H9 (cell line): ENCODE measurements around the gene NFYB. TPM values are rescaled to one million over a fixed set of nuclear protein-coding genes. Genes with fewer than 3 reads are reported as not detected.

ENCODE experiments used
- DNase-seq: peaks from one replicate; pipeline ENCODE4 v3.0.0-alpha.2; 2017
- H2AFZ ChIP-seq: one replicate; pipeline ENCODE4 v1.6.1; 2013; ENCODE audit warnings: mild to moderate bottlenecking, low read length, control low read depth, moderate library complexity
- H2AK5ac ChIP-seq: 2 replicates; pipeline ENCODE4 v1.6.1; 2013; ENCODE audit warnings: low read length, control low read depth, mixed read lengths; ENCODE audit not compliant: insufficient read length
- H2BK120ac ChIP-seq: one replicate; pipeline ENCODE4 v1.6.1; 2013; ENCODE audit warnings: low read depth, mild to moderate bottlenecking, low read length, control low read depth, inconsistent platforms; ENCODE audit not compliant: poor library complexity, severe bottlenecking
- H2BK12ac ChIP-seq: 2 replicates; pipeline ENCODE4 v1.6.1; 2013; ENCODE audit warnings: low read length, control low read depth, mixed read lengths, low read depth; ENCODE audit not compliant: insufficient read length
- H2BK15ac ChIP-seq: 2 replicates; pipeline ENCODE4 v1.6.1; 2013; ENCODE audit warnings: low read depth, low read length, control low read depth
- H2BK20ac ChIP-seq: one replicate; pipeline ENCODE4 v1.6.1; 2013; ENCODE audit warnings: low read depth, mild to moderate bottlenecking, low read length, control low read depth, inconsistent platforms; ENCODE audit not compliant: poor library complexity, severe bottlenecking
- H2BK5ac ChIP-seq: 2 replicates; pipeline ENCODE4 v1.6.1; 2013; ENCODE audit warnings: low read length, control low read depth, mixed read lengths; ENCODE audit not compliant: insufficient read length
- H3K14ac ChIP-seq: 2 replicates; pipeline ENCODE4 v1.6.1; 2013; ENCODE audit warnings: low read length, control low read depth; ENCODE audit not compliant: insufficient read depth
- H3K18ac ChIP-seq: 2 replicates; pipeline ENCODE4 v1.6.1; 2013; ENCODE audit warnings: low read depth, mild to moderate bottlenecking, mixed read lengths, low read length, control low read depth; ENCODE audit not compliant: insufficient read length
- H3K23ac ChIP-seq: 2 replicates; pipeline ENCODE4 v1.6.1; 2013; ENCODE audit warnings: low read length, control low read depth, mixed read lengths, low read depth; ENCODE audit not compliant: insufficient read length
- H3K23me2 ChIP-seq: 2 replicates; pipeline ENCODE4 v1.6.1; 2013; ENCODE audit warnings: low read depth, mild to moderate bottlenecking, mixed read lengths, low read length, control low read depth; ENCODE audit not compliant: insufficient read length, poor library complexity, severe bottlenecking
- H3K27ac ChIP-seq: 2 replicates; pipeline ENCODE4 v1.5.1; 2013; ENCODE audit warnings: low read length, control low read depth, mixed read lengths, low read depth; ENCODE audit not compliant: insufficient read length
- H3K27me3 ChIP-seq: 2 replicates; pipeline ENCODE4 v1.6.1; 2013; ENCODE audit warnings: low read length, control low read depth, inconsistent platforms; ENCODE audit not compliant: insufficient read depth
- H3K4ac ChIP-seq: 2 replicates; pipeline ENCODE4 v1.6.1; 2013; ENCODE audit warnings: low read depth, mild to moderate bottlenecking, control low read depth, inconsistent platforms, low read length, moderate library complexity
- H3K4me1 ChIP-seq: 2 replicates; pipeline ENCODE4 v1.6.1; 2013; ENCODE audit warnings: low read length, control low read depth, inconsistent platforms; ENCODE audit not compliant: insufficient read depth
- H3K4me2 ChIP-seq: 2 replicates; pipeline ENCODE4 v1.6.1; 2013; ENCODE audit warnings: low read length, control low read depth, mixed read lengths; ENCODE audit not compliant: insufficient read length, insufficient read depth
- H3K56ac ChIP-seq: 2 replicates; pipeline ENCODE4 v1.6.1; 2013; ENCODE audit warnings: low read depth, mild to moderate bottlenecking, mixed read lengths, low read length, control low read depth; ENCODE audit not compliant: insufficient read length
- H3K79me1 ChIP-seq: 2 replicates; pipeline ENCODE4 v1.6.1; 2013; ENCODE audit warnings: low read depth, mild to moderate bottlenecking, moderate library complexity, low read length, control low read depth, inconsistent platforms; ENCODE audit not compliant: insufficient read depth, poor library complexity, severe bottlenecking
- H3K79me2 ChIP-seq: 2 replicates; pipeline ENCODE4 v1.6.1; 2013; ENCODE audit warnings: low read length, control low read depth, inconsistent platforms; ENCODE audit not compliant: insufficient read depth
- H3K9ac ChIP-seq: 2 replicates; pipeline ENCODE4 v1.6.1; 2013; ENCODE audit warnings: low read length, control low read depth, mixed read lengths; ENCODE audit not compliant: insufficient read length; ENCODE audit errors: extremely low read depth
- H3K9me3 ChIP-seq: one replicate; pipeline ENCODE4 v1.6.1; 2013; ENCODE audit warnings: low read depth, low read length, inconsistent platforms; ENCODE audit not compliant: control insufficient read depth
- H3T11ph ChIP-seq: one replicate; pipeline ENCODE4 v1.6.1; 2013; ENCODE audit warnings: mild to moderate bottlenecking, low read length, control low read depth, inconsistent platforms
- H4K20me1 ChIP-seq: one replicate; pipeline ENCODE4 v1.6.1; 2013; ENCODE audit not compliant: control insufficient read depth, insufficient read length, insufficient read depth
- H4K5ac ChIP-seq: 2 replicates; pipeline ENCODE4 v1.6.1; 2013; ENCODE audit warnings: low read depth, mild to moderate bottlenecking, mixed read lengths, low read length, control low read depth; ENCODE audit not compliant: insufficient read length
- H4K8ac ChIP-seq: replicated peaks from 2 replicates; pipeline ENCODE4 v1.6.1; 2013; ENCODE audit warnings: low read length, control low read depth, mixed read lengths, low read depth; ENCODE audit not compliant: insufficient read length
- H4K91ac ChIP-seq: 2 replicates; pipeline ENCODE4 v1.6.1; 2013; ENCODE audit warnings: low read depth, mild to moderate bottlenecking, moderate library complexity, mixed read lengths, low read length, control low read depth; ENCODE audit not compliant: insufficient read length
- H3K27ac Mint-ChIP-seq, 3 experiments: 2 replicates in 2 of 3; 3 replicates in 1 of 3; pipeline ENCODE4 v1.8.0; 2020 to 2021; ENCODE audit warnings: mixed read lengths in 3 of 3, mild to moderate bottlenecking in 1 of 3, moderate library complexity in 1 of 3
- H3K27me3 Mint-ChIP-seq: 2 replicates; pipeline ENCODE4 v1.8.0; 2021; ENCODE audit warnings: low read depth, mild to moderate bottlenecking, moderate library complexity, mixed read lengths
- H3K36me3 Mint-ChIP-seq, 3 experiments: 2 replicates in 2 of 3; 3 replicates in 1 of 3; pipeline ENCODE4 v1.8.0; 2020 to 2021; ENCODE audit warnings: low read depth in 3 of 3, mixed read lengths in 3 of 3; ENCODE audit not compliant: insufficient read depth in 1 of 3
- H3K4me1 Mint-ChIP-seq, 2 experiments: 2 replicates each; pipeline ENCODE4 v1.8.0; 2020; ENCODE audit warnings: mixed read lengths in 2 of 2
- H3K4me3 Mint-ChIP-seq, 2 experiments: 2 replicates in 1 of 2; 3 replicates in 1 of 2; pipeline ENCODE4 v1.8.0; 2020 to 2021; ENCODE audit warnings: mild to moderate bottlenecking in 2 of 2, mixed read lengths in 2 of 2, moderate library complexity in 1 of 2
- H3K9me3 Mint-ChIP-seq, 2 experiments: 2 replicates in 1 of 2; 3 replicates in 1 of 2; pipeline ENCODE4 v1.8.0; 2020; ENCODE audit warnings: mild to moderate bottlenecking in 2 of 2, mixed read lengths in 2 of 2, moderate library complexity in 1 of 2
- WGBS: extraction: QIAGEN DNeasy Blood & Tissue Kit; methylation state at CpG from one replicate; pipeline ENCODE4 v1.1.7; 2013; ENCODE audit warnings: missing lambda C conversion rate, low lambda C conversion rate, mixed read lengths; ENCODE audit not compliant: insufficient read length; ENCODE audit errors: extremely low coverage; 5-methylcytosine and 5-hydroxymethylcytosine counted together
- total RNA-seq: library from RNA; stranded (reverse); gene quantifications from 2 replicates; pipeline ENCODE4 v1.2.1, GENCODE V29; 2021
- TF ChIP-seq, protein P1 (sequence below): fragments of 200-600 bp; sonication (generic); conservative IDR thresholded peaks from 3 replicates; pipeline ENCODE4 v1.8.0; 2021; ENCODE audit warnings: antibody characterized with exemption, mild to moderate bottlenecking

Gene NFYB
- total RNA-seq, 1 experiment from 2014 or later, result 52.5 TPM

- Histone ChIP-seq H3T11ph (no peak overlapping the region), H2AFZ (no peak overlapping the region), H3K18ac (no peak overlapping the region), H3K4me2 (no peak overlapping the region), H2AK5ac (no peak overlapping the region), H3K23me2 (no peaks in the 10 kb centered on the region), H2BK5ac (no peak overlapping the region), H3K79me2 (no peaks in the 10 kb centered on the region), H2BK12ac (no peak overlapping the region), H3K14ac (no peak overlapping the region), H3K27me3 (no peaks in the 10 kb centered on the region), H3K9me3 (no peaks in the 10 kb centered on the region), H3K4me1 (no peaks in the 10 kb centered on the region), H2BK120ac (no peak overlapping the region), H2BK20ac (no peak overlapping the region), H4K20me1 (no peaks in the 10 kb centered on the region), H3K4ac (no peak overlapping the region), H3K56ac (no peak overlapping the region), H2BK15ac (no peak overlapping the region), H4K91ac (no peak overlapping the region), H3K23ac (no peak overlapping the region), H4K5ac (no peak overlapping the region), H3K9ac (no peak overlapping the region), H4K8ac (no peak overlapping the region), H3K79me1 (no peaks in the 10 kb centered on the region), H3K27ac (no peak overlapping the region)
- TF ChIP-seq, protein P1, sequence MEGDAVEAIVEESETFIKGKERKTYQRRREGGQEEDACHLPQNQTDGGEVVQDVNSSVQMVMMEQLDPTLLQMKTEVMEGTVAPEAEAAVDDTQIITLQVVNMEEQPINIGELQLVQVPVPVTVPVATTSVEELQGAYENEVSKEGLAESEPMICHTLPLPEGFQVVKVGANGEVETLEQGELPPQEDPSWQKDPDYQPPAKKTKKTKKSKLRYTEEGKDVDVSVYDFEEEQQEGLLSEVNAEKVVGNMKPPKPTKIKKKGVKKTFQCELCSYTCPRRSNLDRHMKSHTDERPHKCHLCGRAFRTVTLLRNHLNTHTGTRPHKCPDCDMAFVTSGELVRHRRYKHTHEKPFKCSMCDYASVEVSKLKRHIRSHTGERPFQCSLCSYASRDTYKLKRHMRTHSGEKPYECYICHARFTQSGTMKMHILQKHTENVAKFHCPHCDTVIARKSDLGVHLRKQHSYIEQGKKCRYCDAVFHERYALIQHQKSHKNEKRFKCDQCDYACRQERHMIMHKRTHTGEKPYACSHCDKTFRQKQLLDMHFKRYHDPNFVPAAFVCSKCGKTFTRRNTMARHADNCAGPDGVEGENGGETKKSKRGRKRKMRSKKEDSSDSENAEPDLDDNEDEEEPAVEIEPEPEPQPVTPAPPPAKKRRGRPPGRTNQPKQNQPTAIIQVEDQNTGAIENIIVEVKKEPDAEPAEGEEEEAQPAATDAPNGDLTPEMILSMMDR, result no peak
- peaks cover 0 to 5% (median 5%) of the 10 kb centered on the region in 3 experiments; a peak in 4 of 7 replicates for H3K36me3 Mint-ChIP-seq
- WGBS, result no CpG with 5 or more reads among the region's 3 CpGs
- no peak for DNase-seq
- H3K27me3 Mint-ChIP-seq, result no peaks in the 10 kb centered on the region
- no peak overlapping the region for H3K4me3 Mint-ChIP-seq
- peaks cover 8 to 11% of the 10 kb centered on the region in 2 experiments; a peak in 3 of 4 replicates for H3K4me1 Mint-ChIP-seq
- H3K27ac Mint-ChIP-seq, result no peak overlapping the region
- H3K9me3 Mint-ChIP-seq, result no peaks in the 10 kb centered on the region; a peak in 1 of 5 replicates
These were observed 43.7 kb downstream of the NFYB start for GRCh38 chr12:104094284-104094683.
